ENCODE results near the gene GPR153. TPM values are rescaled to one million over a fixed set of nuclear protein-coding genes. Genes with fewer than 3 reads are reported as not detected.

GPR153 gene
- total RNA-seq, 1 experiment from 2014 or later, result 3.4 TPM

GRCh38 chr1:6294080-6294889 is 33.4 kb upstream of the GPR153 start:
- Histone ChIP-seq H3K9ac (ENCODE audit: low read length) (no peak overlapping the region), H3K4me2 (ENCODE audit: low read depth, low read length, poor library complexity, severe bottlenecking) (no peak overlapping the region), H2AFZ (ENCODE audit: low read length) (no peak overlapping the region), H3K27ac (ENCODE audit: low read length) (no peak overlapping the region), H3K9me2 (replicated peaks; ENCODE audit: insufficient read depth, low read length) (no peaks in the 10 kb centered on the region), H4K20me1 (ENCODE audit: insufficient read depth, low read depth, low read length) (no peaks in the 10 kb centered on the region), H3K36me3 (ENCODE audit: insufficient read depth, low read length) (no peaks in the 10 kb centered on the region), H3K27me3 (ENCODE audit: low read length) (no peaks in the 10 kb centered on the region), H3K4me3 (ENCODE audit: low read length) (no peak overlapping the region), H3K9me3 (ENCODE audit: low read length) (no peaks in the 10 kb centered on the region), H3K79me2 (ENCODE audit: low read length) (no peaks in the 10 kb centered on the region), H3K4me1 (ENCODE audit: low read length) (peaks cover 8% of the 10 kb centered on the region)
- DNase-seq, result no peak

GRCh38 chr1:6292102-6292501 is 31.2 kb upstream of the GPR153 start:
- no peak overlapping the region for H2AFZ ChIP-seq (ENCODE audit: low read length)
- DNase-seq, result no peak
- H3K9me3 ChIP-seq (ENCODE audit: low read length), result no peaks in the 10 kb centered on the region
- H3K4me3 ChIP-seq (ENCODE audit: low read length), result no peak overlapping the region
- no peaks in the 10 kb centered on the region for H3K79me2 ChIP-seq (ENCODE audit: low read length)
- H3K4me2 ChIP-seq (ENCODE audit: low read depth, low read length, poor library complexity, severe bottlenecking), result no peak overlapping the region
- H3K27ac ChIP-seq (ENCODE audit: low read length), result no peak overlapping the region
- no peaks in the 10 kb centered on the region for H3K27me3 ChIP-seq (ENCODE audit: low read length)
- H3K9ac ChIP-seq (ENCODE audit: low read length), result no peak overlapping the region
- H4K20me1 ChIP-seq (ENCODE audit: insufficient read depth, low read depth, low read length), result no peaks in the 10 kb centered on the region
- peaks cover 8% of the 10 kb centered on the region for H3K4me1 ChIP-seq (ENCODE audit: low read length)
- no peaks in the 10 kb centered on the region for H3K9me2 ChIP-seq (replicated peaks; ENCODE audit: insufficient read depth, low read length)
- H3K36me3 ChIP-seq (ENCODE audit: insufficient read depth, low read length), result no peaks in the 10 kb centered on the region

GRCh38 chr1:6288665-6289064 is 27.8 kb upstream of the GPR153 start:
- Histone ChIP-seq H3K4me1 (ENCODE audit: low read length) (peaks cover 16% of the 10 kb centered on the region), H3K4me2 (ENCODE audit: low read depth, low read length, poor library complexity, severe bottlenecking) (no peak overlapping the region), H3K9me3 (ENCODE audit: low read length) (no peaks in the 10 kb centered on the region), H3K27ac (ENCODE audit: low read length) (no peak overlapping the region), H4K20me1 (ENCODE audit: insufficient read depth, low read depth, low read length) (no peaks in the 10 kb centered on the region), H3K9me2 (replicated peaks; ENCODE audit: insufficient read depth, low read length) (no peaks in the 10 kb centered on the region), H3K79me2 (ENCODE audit: low read length) (no peaks in the 10 kb centered on the region), H3K4me3 (ENCODE audit: low read length) (no peak overlapping the region), H2AFZ (ENCODE audit: low read length) (no peak overlapping the region), H3K27me3 (ENCODE audit: low read length) (no peaks in the 10 kb centered on the region), H3K9ac (ENCODE audit: low read length) (no peak overlapping the region), H3K36me3 (ENCODE audit: insufficient read depth, low read length) (no peaks in the 10 kb centered on the region)
- DNase-seq, result no peak

DNA sequence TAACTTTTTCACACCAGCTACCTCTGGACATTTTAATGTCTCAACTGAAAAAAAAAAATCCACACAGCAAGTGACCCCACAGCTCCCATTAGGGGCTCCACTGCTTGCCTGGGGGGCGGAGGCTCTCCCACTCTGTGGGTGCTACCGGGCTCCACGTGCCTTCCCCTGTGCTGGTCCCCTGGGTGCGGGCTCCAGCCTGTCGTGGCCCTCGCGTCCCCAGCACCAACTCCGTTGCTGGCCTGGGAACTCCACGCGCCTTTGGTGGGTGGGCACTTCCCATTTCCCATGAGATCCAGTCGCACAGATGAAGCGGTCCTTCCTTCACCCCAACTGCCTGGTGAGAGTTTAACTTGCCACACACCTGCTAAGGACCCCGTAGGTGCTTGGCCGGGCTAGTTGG is 27.1 kb upstream of the GPR153 start:
- Histone ChIP-seq H3K27ac (ENCODE audit: low read length) (no peak overlapping the region), H2AFZ (ENCODE audit: low read length) (no peak overlapping the region), H3K4me3 (ENCODE audit: low read length) (no peak overlapping the region), H3K27me3 (ENCODE audit: low read length) (no peaks in the 10 kb centered on the region), H3K79me2 (ENCODE audit: low read length) (no peaks in the 10 kb centered on the region), H3K4me1 (ENCODE audit: low read length) (peaks cover 16% of the 10 kb centered on the region), H3K36me3 (ENCODE audit: insufficient read depth, low read length) (no peaks in the 10 kb centered on the region), H4K20me1 (ENCODE audit: insufficient read depth, low read depth, low read length) (no peaks in the 10 kb centered on the region), H3K9me2 (replicated peaks; ENCODE audit: insufficient read depth, low read length) (no peaks in the 10 kb centered on the region), H3K9ac (ENCODE audit: low read length) (no peak overlapping the region), H3K4me2 (ENCODE audit: low read depth, low read length, poor library complexity, severe bottlenecking) (no peak overlapping the region), H3K9me3 (ENCODE audit: low read length) (no peaks in the 10 kb centered on the region)
- DNase-seq, result no peak

DNA sequence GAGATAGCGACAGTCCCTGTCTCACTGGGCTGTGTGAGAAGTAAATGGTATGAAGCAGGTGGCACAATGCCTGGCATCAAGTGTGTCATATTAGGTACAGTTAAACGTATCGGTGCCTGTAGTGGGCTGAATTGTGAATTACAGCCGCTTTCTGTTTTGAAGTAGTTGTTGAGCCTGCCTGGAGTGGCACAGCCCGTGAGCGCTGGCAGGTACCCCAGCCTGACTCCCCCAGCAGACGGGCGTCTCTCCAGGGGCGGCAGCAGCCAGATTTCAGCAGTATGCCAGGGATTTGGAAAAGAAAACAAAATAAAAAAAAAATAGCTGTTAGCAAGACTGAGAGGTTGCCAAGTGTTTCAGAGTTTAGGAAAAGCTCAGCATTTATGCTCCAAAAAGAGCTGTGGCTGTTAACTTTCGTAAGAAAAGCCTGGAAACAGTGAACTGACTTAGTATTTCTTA is 26.6 kb upstream of the GPR153 start:
- H3K9ac ChIP-seq (ENCODE audit: low read length), result no peak overlapping the region
- H3K4me3 ChIP-seq (ENCODE audit: low read length), result no peak overlapping the region
- no peaks in the 10 kb centered on the region for H3K27me3 ChIP-seq (ENCODE audit: low read length)
- no peak for DNase-seq
- no peak overlapping the region for H2AFZ ChIP-seq (ENCODE audit: low read length)
- no peaks in the 10 kb centered on the region for H3K79me2 ChIP-seq (ENCODE audit: low read length)
- no peak overlapping the region for H3K27ac ChIP-seq (ENCODE audit: low read length)
- no peaks in the 10 kb centered on the region for H3K9me2 ChIP-seq (replicated peaks; ENCODE audit: insufficient read depth, low read length)
- H3K36me3 ChIP-seq (ENCODE audit: insufficient read depth, low read length), result no peaks in the 10 kb centered on the region
- no peaks in the 10 kb centered on the region for H3K9me3 ChIP-seq (ENCODE audit: low read length)
- H3K4me1 ChIP-seq (ENCODE audit: low read length), result peaks cover 16% of the 10 kb centered on the region
- no peaks in the 10 kb centered on the region for H4K20me1 ChIP-seq (ENCODE audit: insufficient read depth, low read depth, low read length)
- no peak overlapping the region for H3K4me2 ChIP-seq (ENCODE audit: low read depth, low read length, poor library complexity, severe bottlenecking)

DNA sequence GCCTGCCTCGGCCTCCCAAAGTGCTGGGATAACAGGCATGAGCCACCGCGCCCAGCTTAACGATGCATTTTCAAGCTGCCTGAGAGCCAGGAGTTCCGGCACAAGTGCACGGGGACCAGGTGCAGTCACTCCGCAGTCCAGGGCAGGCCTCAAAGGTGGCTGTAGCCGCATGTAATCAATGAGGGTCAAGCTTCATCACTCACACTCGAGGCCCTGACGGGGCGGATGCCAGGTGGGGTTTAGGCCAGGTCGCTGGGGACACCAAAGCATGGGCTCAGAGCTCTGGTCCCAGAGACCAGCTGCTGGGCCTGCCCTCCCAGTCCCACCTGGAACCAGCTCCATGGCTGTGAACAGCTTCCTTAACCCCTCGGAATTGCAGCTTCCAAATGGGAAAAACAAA is 26.1 kb upstream of the GPR153 start:
- H3K27ac ChIP-seq (ENCODE audit: low read length), result no peak overlapping the region
- H3K4me1 ChIP-seq (ENCODE audit: low read length), result peaks cover 16% of the 10 kb centered on the region
- no peaks in the 10 kb centered on the region for H3K9me3 ChIP-seq (ENCODE audit: low read length)
- no peak overlapping the region for H2AFZ ChIP-seq (ENCODE audit: low read length)
- no peak for DNase-seq
- no peaks in the 10 kb centered on the region for H4K20me1 ChIP-seq (ENCODE audit: insufficient read depth, low read depth, low read length)
- H3K27me3 ChIP-seq (ENCODE audit: low read length), result no peaks in the 10 kb centered on the region
- H3K36me3 ChIP-seq (ENCODE audit: insufficient read depth, low read length), result no peaks in the 10 kb centered on the region
- H3K9me2 ChIP-seq (replicated peaks; ENCODE audit: insufficient read depth, low read length), result no peaks in the 10 kb centered on the region
- no peaks in the 10 kb centered on the region for H3K79me2 ChIP-seq (ENCODE audit: low read length)
- no peak overlapping the region for H3K4me2 ChIP-seq (ENCODE audit: low read depth, low read length, poor library complexity, severe bottlenecking)
- H3K9ac ChIP-seq (ENCODE audit: low read length), result no peak overlapping the region
- H3K4me3 ChIP-seq (ENCODE audit: low read length), result no peak overlapping the region

DNA sequence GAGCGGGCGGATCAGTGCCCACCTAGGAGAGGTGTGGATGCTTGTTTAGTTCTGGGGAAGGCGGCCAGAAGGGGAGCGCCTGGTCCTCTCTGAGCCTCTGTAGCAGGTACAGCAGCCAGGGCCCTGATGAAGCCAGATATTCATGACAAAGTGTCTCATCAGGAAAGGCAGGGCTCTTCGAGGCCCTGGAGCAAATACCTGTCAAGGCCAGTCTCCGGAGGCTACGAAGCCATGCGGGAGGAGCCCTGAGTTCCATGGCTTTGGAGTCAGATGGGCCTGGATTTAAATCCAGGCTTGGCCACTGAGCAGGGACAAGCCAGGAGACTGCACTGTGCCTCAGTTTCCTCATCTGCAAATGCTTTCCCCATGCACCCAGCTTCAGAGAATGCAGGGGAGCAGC is 25.4 kb upstream of the GPR153 start:
- Histone ChIP-seq H3K9me3 (ENCODE audit: low read length) (no peaks in the 10 kb centered on the region), H3K4me3 (ENCODE audit: low read length) (no peak overlapping the region), H4K20me1 (ENCODE audit: insufficient read depth, low read depth, low read length) (no peaks in the 10 kb centered on the region), H3K4me2 (ENCODE audit: low read depth, low read length, poor library complexity, severe bottlenecking) (no peak overlapping the region), H3K27ac (ENCODE audit: low read length) (no peak overlapping the region), H3K9me2 (replicated peaks; ENCODE audit: insufficient read depth, low read length) (no peaks in the 10 kb centered on the region), H3K4me1 (ENCODE audit: low read length) (peaks cover 13% of the 10 kb centered on the region), H2AFZ (ENCODE audit: low read length) (no peak overlapping the region), H3K79me2 (ENCODE audit: low read length) (no peaks in the 10 kb centered on the region), H3K9ac (ENCODE audit: low read length) (no peak overlapping the region), H3K36me3 (ENCODE audit: insufficient read depth, low read length) (no peaks in the 10 kb centered on the region), H3K27me3 (ENCODE audit: low read length) (no peaks in the 10 kb centered on the region)
- DNase-seq, result no peak

GRCh38 chr1:6285336-6285735 is 24.4 kb upstream of the GPR153 start:
- H3K4me1 ChIP-seq (ENCODE audit: low read length), result peaks cover 8% of the 10 kb centered on the region
- no peaks in the 10 kb centered on the region for H3K36me3 ChIP-seq (ENCODE audit: insufficient read depth, low read length)
- H4K20me1 ChIP-seq (ENCODE audit: insufficient read depth, low read depth, low read length), result no peaks in the 10 kb centered on the region
- H3K27me3 ChIP-seq (ENCODE audit: low read length), result no peaks in the 10 kb centered on the region
- DNase-seq, result no peak
- H2AFZ ChIP-seq (ENCODE audit: low read length), result no peak overlapping the region
- H3K9ac ChIP-seq (ENCODE audit: low read length), result no peak overlapping the region
- H3K79me2 ChIP-seq (ENCODE audit: low read length), result no peaks in the 10 kb centered on the region
- H3K4me2 ChIP-seq (ENCODE audit: low read depth, low read length, poor library complexity, severe bottlenecking), result no peak overlapping the region
- no peaks in the 10 kb centered on the region for H3K9me3 ChIP-seq (ENCODE audit: low read length)
- no peaks in the 10 kb centered on the region for H3K9me2 ChIP-seq (replicated peaks; ENCODE audit: insufficient read depth, low read length)
- no peak overlapping the region for H3K27ac ChIP-seq (ENCODE audit: low read length)
- H3K4me3 ChIP-seq (ENCODE audit: low read length), result no peak overlapping the region

Data from Karpas-422 (cell line).